ENCODE data around the gene LTA4H.

DNA sequence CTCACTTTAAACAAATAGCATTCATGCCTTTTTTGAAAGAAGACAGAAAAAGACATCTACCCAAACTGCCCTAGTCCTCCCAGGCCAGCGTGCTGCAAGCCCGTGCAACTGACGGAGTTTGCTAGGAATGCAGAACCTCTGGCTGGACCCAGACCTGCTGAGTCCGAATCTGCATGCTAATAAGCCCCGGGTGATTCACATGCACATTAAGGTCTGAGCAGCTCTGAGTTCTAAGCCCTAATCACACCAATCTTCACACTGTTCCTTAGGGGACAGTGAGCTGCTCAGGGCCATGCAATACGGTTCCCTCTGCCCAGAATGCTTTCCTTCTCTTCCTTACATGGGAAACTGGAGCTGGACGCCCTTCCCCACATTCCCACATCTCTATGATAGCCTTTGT lies 64.5 kb downstream of the LTA4H start:
- TF ChIP-seq, protein P1, sequence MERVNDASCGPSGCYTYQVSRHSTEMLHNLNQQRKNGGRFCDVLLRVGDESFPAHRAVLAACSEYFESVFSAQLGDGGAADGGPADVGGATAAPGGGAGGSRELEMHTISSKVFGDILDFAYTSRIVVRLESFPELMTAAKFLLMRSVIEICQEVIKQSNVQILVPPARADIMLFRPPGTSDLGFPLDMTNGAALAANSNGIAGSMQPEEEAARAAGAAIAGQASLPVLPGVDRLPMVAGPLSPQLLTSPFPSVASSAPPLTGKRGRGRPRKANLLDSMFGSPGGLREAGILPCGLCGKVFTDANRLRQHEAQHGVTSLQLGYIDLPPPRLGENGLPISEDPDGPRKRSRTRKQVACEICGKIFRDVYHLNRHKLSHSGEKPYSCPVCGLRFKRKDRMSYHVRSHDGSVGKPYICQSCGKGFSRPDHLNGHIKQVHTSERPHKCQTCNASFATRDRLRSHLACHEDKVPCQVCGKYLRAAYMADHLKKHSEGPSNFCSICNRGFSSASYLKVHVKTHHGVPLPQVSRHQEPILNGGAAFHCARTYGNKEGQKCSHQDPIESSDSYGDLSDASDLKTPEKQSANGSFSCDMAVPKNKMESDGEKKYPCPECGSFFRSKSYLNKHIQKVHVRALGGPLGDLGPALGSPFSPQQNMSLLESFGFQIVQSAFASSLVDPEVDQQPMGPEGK (CRISPR knock-in tag; IDR thresholded peaks at IDR 0.05; ENCODE audit: borderline replicate concordance) = no peak
- no peak for TF ChIP-seq ESRRG (CRISPR knock-in tag; IDR thresholded peaks at IDR 0.05)
- TF ChIP-seq, protein P2, sequence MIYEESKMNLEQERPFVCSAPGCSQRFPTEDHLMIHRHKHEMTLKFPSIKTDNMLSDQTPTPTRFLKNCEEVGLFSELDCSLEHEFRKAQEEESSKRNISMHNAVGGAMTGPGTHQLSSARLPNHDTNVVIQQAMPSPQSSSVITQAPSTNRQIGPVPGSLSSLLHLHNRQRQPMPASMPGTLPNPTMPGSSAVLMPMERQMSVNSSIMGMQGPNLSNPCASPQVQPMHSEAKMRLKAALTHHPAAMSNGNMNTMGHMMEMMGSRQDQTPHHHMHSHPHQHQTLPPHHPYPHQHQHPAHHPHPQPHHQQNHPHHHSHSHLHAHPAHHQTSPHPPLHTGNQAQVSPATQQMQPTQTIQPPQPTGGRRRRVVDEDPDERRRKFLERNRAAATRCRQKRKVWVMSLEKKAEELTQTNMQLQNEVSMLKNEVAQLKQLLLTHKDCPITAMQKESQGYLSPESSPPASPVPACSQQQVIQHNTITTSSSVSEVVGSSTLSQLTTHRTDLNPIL (CRISPR knock-in tag; IDR thresholded peaks at IDR 0.05; ENCODE audit: low read depth) = no peak
- no peak for TF ChIP-seq TOX (CRISPR knock-in tag; IDR thresholded peaks at IDR 0.05; ENCODE audit: borderline replicate concordance)
- TF ChIP-seq RARB (CRISPR knock-in tag; IDR thresholded peaks at IDR 0.05) = no peak
- no peak for TF ChIP-seq ZC3H10 (CRISPR knock-in tag; IDR thresholded peaks at IDR 0.05)
- TF ChIP-seq SNAI2 (CRISPR knock-in tag; IDR thresholded peaks at IDR 0.05) = no peak
- no peak for TF ChIP-seq BACH2 (CRISPR knock-in tag; IDR thresholded peaks at IDR 0.05; ENCODE audit: borderline replicate concordance)
- no peak for TF ChIP-seq CSDC2 (CRISPR knock-in tag; IDR thresholded peaks at IDR 0.05)
- TF ChIP-seq ZNF8 (CRISPR knock-in tag; IDR thresholded peaks at IDR 0.05) = no peak
- TF ChIP-seq ARNTL (CRISPR knock-in tag; IDR thresholded peaks at IDR 0.05; ENCODE audit: borderline replicate concordance, low read depth) = no peak
